HepG2 (cell line): ENCODE results near the gene IFNLR1. TPM values are rescaled to one million over a fixed set of nuclear protein-coding genes. Genes with fewer than 3 reads are reported as not detected.

Experiments used
- DR1 ChIP-seq: sonication (generic); formaldehyde crosslinking; IDR thresholded peaks from 2 replicates; pipeline ENCODE4 v1.8.0; 2021; ENCODE audit warnings: mild to moderate bottlenecking, missing genetic modification reagents, inconsistent platforms
- ERF ChIP-seq: IDR thresholded peaks from 2 replicates; pipeline ENCODE4 v1.6.1; 2018; ENCODE audit warnings: missing biosample characterization, missing genetic modification reagents
- HNRNPUL1 ChIP-seq: fragments of 200-400 bp; formaldehyde crosslinking; IDR thresholded peaks from 2 replicates; pipeline ENCODE4 v1.6.1; 2017; ENCODE audit warnings: low read depth, mild to moderate bottlenecking, low read length, moderate library complexity
- JDP2 ChIP-seq: sonication (generic); formaldehyde crosslinking; IDR thresholded peaks from 2 replicates; pipeline ENCODE4 v1.8.1; 2022; ENCODE audit warnings: missing genetic modification reagents, borderline replicate concordance
- JUNB ChIP-seq: sonication (generic); formaldehyde crosslinking; IDR thresholded peaks from 2 replicates; pipeline ENCODE4 v1.8.0; 2022; ENCODE audit warnings: missing genetic modification reagents, mild to moderate bottlenecking, borderline replicate concordance
- SALL2 ChIP-seq: sonication (generic); formaldehyde crosslinking; IDR thresholded peaks from 2 replicates; pipeline ENCODE4 v1.8.1; 2023; ENCODE audit warnings: mild to moderate bottlenecking, missing genetic modification reagents, inconsistent platforms
- SATB2 ChIP-seq: sonication (generic); formaldehyde crosslinking; IDR thresholded peaks from 2 replicates; pipeline ENCODE4 v1.5.0; 2020; ENCODE audit warnings: missing genetic modification reagents
- ZMAT3 ChIP-seq: sonication (generic); formaldehyde crosslinking; conservative IDR thresholded peaks from 2 replicates; pipeline ENCODE4 v1.7.0; 2021; ENCODE audit warnings: missing genetic modification reagents
- ZNF225 ChIP-seq: sonication (generic); formaldehyde crosslinking; IDR thresholded peaks from 2 replicates; pipeline ENCODE4 v1.4.0; 2020; ENCODE audit warnings: mild to moderate bottlenecking, missing genetic modification reagents
- ZNF589 ChIP-seq: sonication (generic); formaldehyde crosslinking; conservative IDR thresholded peaks from 2 replicates; pipeline ENCODE4 v1.8.0; 2022; ENCODE audit warnings: mild to moderate bottlenecking, moderate library complexity, missing genetic modification reagents
- ZNF761 ChIP-seq: sonication (generic); formaldehyde crosslinking; conservative IDR thresholded peaks from 2 replicates; pipeline ENCODE4 v1.4.0; 2020; ENCODE audit warnings: mild to moderate bottlenecking, missing genetic modification reagents
- ZNF841 ChIP-seq: sonication (generic); formaldehyde crosslinking; IDR thresholded peaks from 2 replicates; pipeline ENCODE4 v1.8.1; 2023; ENCODE audit warnings: missing genetic modification reagents, borderline replicate concordance
- ZNF878 ChIP-seq: sonication (generic); formaldehyde crosslinking; IDR thresholded peaks from 2 replicates; pipeline ENCODE4 v1.8.1; 2023; ENCODE audit warnings: mild to moderate bottlenecking, missing genetic modification reagents, moderate library complexity
- ZNF879 ChIP-seq: sonication (generic); formaldehyde crosslinking; IDR thresholded peaks from 2 replicates; pipeline ENCODE4 v1.8.1; 2023; ENCODE audit warnings: missing genetic modification reagents
- polyA plus RNA-seq, 8 experiments: library from polyadenylated mRNA; depleted of rRNA in 3 of 8; stranded (reverse) in 7 of 8; unstranded in 1 of 8; fragments of >200 nt; fragmentation: Illumina TruSeq in 4 of 8; extraction: Trizol in 4 of 8; gene quantifications; 2 replicates each; pipeline versions ENCODE4 v1.2.1 to v1.2.3, GENCODE V29; 2011 to 2016; ENCODE audit warnings: low read depth in 4 of 8, missing spikeins in 1 of 8, mixed read lengths in 1 of 8; ENCODE audit not compliant: insufficient read depth in 1 of 8
- total RNA-seq, 5 experiments: library from RNA; depleted of rRNA; stranded (reverse); fragments of >200 nt; fragmentation: Illumina TruSeq; extraction: Trizol; gene quantifications; 2 replicates each; pipeline ENCODE4 v1.2.3, GENCODE V29; 2016; ENCODE audit warnings: low read depth in 1 of 5
- TF ChIP-seq, protein P1 (sequence below): IDR thresholded peaks from 2 replicates; pipeline ENCODE4 v1.4.0; 2020; ENCODE audit warnings: mild to moderate bottlenecking, missing genetic modification reagents
- TF ChIP-seq, protein P2 (sequence below): sonication (generic); formaldehyde crosslinking; IDR thresholded peaks from 2 replicates; pipeline ENCODE4 v1.4.0; 2020; ENCODE audit warnings: missing genetic modification reagents

The IFNLR1 gene
- total and polyA plus RNA-seq, 2 of the 13 experiments (the other 11 are each of a cell fraction or from before 2014, with no cell fraction given) = 3.8 to 8.5 TPM

DNA sequence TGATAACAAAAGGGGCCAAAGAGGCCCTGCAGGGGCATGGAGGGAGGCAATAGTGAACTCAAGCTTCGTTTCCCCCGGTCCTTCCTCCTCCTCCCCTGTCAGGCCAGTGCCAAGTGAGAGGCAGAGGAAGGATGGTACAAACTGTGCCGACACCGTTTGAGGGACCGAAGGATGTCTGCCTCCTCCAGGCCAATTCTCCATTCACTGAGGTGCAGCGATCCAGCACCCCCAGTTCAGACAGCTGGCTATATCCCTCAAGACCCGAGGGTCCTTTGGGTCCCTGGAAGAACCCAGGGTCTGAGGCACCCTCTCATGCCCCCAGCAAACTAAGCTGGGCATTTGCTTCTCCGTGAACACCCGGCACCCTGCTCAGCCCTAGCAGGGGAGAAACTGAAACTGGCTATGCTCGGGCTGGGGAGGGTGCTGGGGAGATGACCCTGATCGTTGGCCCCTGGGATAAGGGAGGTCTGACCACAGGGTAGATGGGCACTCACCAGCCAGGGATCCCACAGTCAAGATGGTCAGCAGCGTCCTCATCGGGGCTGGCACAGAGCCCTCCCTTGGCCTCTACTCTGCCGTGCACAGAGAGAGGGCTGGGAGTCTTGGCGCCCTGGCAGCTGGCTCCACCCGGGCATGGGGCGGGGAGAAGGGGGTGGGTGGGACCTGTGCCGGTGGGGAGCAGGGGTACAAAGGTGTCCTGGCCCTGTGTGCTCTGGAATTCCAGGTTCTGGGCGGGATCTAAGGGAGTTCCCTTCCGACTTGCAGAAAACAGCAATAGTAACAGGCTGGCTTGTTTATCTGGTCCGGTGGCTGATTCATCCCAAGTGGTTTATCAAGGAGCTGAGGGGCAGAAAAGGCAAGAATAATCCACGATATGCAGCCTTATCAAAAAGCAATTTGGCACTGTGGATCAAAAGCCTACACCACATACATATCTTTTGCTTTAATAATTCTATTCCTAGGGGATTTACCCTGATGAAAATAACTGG, 44.2 kb downstream of the IFNLR1 start, which contains the start of gene IL22RA1 (continued):
- TF ChIP-seq, protein P1, sequence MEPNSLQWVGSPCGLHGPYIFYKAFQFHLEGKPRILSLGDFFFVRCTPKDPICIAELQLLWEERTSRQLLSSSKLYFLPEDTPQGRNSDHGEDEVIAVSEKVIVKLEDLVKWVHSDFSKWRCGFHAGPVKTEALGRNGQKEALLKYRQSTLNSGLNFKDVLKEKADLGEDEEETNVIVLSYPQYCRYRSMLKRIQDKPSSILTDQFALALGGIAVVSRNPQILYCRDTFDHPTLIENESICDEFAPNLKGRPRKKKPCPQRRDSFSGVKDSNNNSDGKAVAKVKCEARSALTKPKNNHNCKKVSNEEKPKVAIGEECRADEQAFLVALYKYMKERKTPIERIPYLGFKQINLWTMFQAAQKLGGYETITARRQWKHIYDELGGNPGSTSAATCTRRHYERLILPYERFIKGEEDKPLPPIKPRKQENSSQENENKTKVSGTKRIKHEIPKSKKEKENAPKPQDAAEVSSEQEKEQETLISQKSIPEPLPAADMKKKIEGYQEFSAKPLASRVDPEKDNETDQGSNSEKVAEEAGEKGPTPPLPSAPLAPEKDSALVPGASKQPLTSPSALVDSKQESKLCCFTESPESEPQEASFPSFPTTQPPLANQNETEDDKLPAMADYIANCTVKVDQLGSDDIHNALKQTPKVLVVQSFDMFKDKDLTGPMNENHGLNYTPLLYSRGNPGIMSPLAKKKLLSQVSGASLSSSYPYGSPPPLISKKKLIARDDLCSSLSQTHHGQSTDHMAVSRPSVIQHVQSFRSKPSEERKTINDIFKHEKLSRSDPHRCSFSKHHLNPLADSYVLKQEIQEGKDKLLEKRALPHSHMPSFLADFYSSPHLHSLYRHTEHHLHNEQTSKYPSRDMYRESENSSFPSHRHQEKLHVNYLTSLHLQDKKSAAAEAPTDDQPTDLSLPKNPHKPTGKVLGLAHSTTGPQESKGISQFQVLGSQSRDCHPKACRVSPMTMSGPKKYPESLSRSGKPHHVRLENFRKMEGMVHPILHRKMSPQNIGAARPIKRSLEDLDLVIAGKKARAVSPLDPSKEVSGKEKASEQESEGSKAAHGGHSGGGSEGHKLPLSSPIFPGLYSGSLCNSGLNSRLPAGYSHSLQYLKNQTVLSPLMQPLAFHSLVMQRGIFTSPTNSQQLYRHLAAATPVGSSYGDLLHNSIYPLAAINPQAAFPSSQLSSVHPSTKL (CRISPR knock-in tag) = no peak
- TF ChIP-seq ZNF879 (CRISPR knock-in tag) (no peak), JUNB (CRISPR knock-in tag) (no peak), ZNF589 (no peak), ZNF225 (CRISPR knock-in tag) (0 out of 2 replicates have a peak, but pooled peaks have one; percentile 20), HNRNPUL1 (no peak), ZNF841 (CRISPR knock-in tag) (no peak), ZMAT3 (CRISPR knock-in tag) (no peak), ZNF761 (CRISPR knock-in tag) (no peak), JDP2 (CRISPR knock-in tag) (no peak), SALL2 (CRISPR knock-in tag) (no peak), DR1 (no peak), SATB2 (no peak), ZNF878 (CRISPR knock-in tag) (no peak), ERF (CRISPR knock-in tag) (no peak)
- TF ChIP-seq, protein P2, sequence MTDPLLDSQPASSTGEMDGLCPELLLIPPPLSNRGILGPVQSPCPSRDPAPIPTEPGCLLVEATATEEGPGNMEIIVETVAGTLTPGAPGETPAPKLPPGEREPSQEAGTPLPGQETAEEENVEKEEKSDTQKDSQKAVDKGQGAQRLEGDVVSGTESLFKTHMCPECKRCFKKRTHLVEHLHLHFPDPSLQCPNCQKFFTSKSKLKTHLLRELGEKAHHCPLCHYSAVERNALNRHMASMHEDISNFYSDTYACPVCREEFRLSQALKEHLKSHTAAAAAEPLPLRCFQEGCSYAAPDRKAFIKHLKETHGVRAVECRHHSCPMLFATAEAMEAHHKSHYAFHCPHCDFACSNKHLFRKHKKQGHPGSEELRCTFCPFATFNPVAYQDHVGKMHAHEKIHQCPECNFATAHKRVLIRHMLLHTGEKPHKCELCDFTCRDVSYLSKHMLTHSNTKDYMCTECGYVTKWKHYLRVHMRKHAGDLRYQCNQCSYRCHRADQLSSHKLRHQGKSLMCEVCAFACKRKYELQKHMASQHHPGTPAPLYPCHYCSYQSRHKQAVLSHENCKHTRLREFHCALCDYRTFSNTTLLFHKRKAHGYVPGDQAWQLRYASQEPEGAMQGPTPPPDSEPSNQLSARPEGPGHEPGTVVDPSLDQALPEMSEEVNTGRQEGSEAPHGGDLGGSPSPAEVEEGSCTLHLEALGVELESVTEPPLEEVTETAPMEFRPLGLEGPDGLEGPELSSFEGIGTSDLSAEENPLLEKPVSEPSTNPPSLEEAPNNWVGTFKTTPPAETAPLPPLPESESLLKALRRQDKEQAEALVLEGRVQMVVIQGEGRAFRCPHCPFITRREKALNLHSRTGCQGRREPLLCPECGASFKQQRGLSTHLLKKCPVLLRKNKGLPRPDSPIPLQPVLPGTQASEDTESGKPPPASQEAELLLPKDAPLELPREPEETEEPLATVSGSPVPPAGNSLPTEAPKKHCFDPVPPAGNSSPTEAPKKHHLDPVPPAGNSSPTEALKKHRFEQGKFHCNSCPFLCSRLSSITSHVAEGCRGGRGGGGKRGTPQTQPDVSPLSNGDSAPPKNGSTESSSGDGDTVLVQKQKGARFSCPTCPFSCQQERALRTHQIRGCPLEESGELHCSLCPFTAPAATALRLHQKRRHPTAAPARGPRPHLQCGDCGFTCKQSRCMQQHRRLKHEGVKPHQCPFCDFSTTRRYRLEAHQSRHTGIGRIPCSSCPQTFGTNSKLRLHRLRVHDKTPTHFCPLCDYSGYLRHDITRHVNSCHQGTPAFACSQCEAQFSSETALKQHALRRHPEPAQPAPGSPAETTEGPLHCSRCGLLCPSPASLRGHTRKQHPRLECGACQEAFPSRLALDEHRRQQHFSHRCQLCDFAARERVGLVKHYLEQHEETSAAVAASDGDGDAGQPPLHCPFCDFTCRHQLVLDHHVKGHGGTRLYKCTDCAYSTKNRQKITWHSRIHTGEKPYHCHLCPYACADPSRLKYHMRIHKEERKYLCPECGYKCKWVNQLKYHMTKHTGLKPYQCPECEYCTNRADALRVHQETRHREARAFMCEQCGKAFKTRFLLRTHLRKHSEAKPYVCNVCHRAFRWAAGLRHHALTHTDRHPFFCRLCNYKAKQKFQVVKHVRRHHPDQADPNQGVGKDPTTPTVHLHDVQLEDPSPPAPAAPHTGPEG = no peak
